Natural killer cell (primary cell): ENCODE measurements around the gene ST6GAL2. TPM values are rescaled to one million over a fixed set of nuclear protein-coding genes. Genes with fewer than 3 reads are reported as not detected.

Experiments used
- ATAC-seq, 3 donors: fragments of 150-1000 bp in 2 of 3; fragments of 200-7000 bp in 1 of 3; cut with Tn5 transposase; 1 replicate in 1 of 3; 2 replicates in 2 of 3; pipeline ENCODE4 v1.10.0; 2021; ENCODE audit warnings: mild to moderate bottlenecking in 2 of 3, moderate library complexity in 2 of 3
- DNase-seq, 2 donors: peaks; one replicate each; pipeline versions ENCODE4 v3.0.0 to v3.0.0-alpha.2; 2013 to 2021; ENCODE audit warnings: mixed read lengths in 1 of 2
- H3K27ac ChIP-seq: one replicate; pipeline ENCODE4 v1.5.1; 2013; ENCODE audit warnings: mild to moderate bottlenecking, low read length
- H3K27me3 ChIP-seq: one replicate; pipeline ENCODE4 v1.6.1; 2013; ENCODE audit warnings: low read length; ENCODE audit not compliant: control insufficient read depth, insufficient read depth
- H3K36me3 ChIP-seq: one replicate; pipeline ENCODE4 v1.6.1; 2013; ENCODE audit warnings: low read length; ENCODE audit not compliant: control insufficient read depth, insufficient read depth
- H3K4me1 ChIP-seq: one replicate; pipeline ENCODE4 v1.6.1; 2013; ENCODE audit warnings: low read length; ENCODE audit not compliant: control insufficient read depth, insufficient read depth
- H3K4me3 ChIP-seq: one replicate; pipeline ENCODE4 v1.5.1; 2013; ENCODE audit warnings: low read length
- H3K9me3 ChIP-seq: one replicate; pipeline ENCODE4 v1.6.1; 2013; ENCODE audit warnings: low read length; ENCODE audit not compliant: control insufficient read depth, insufficient read depth
- H3K27ac Mint-ChIP-seq, 2 donors: one replicate each; pipeline ENCODE4 v1.8.0; 2022; ENCODE audit warnings: mild to moderate bottlenecking in 2 of 2, mixed read lengths in 2 of 2, moderate library complexity in 1 of 2
- H3K27me3 Mint-ChIP-seq, 2 donors: one replicate each; pipeline ENCODE4 v1.8.0; 2022; ENCODE audit warnings: low read depth in 2 of 2, mixed read lengths in 2 of 2
- H3K36me3 Mint-ChIP-seq: one replicate; pipeline ENCODE4 v1.8.0; 2022; ENCODE audit warnings: mixed read lengths
- H3K4me1 Mint-ChIP-seq, 2 donors: one replicate each; pipeline ENCODE4 v1.8.0; 2022; ENCODE audit warnings: mixed read lengths in 2 of 2
- H3K4me3 Mint-ChIP-seq: one replicate; pipeline ENCODE4 v1.8.0; 2022; ENCODE audit warnings: mild to moderate bottlenecking, moderate library complexity, mixed read lengths
- H3K9me3 Mint-ChIP-seq, 2 donors: one replicate each; pipeline ENCODE4 v1.8.0; 2022; ENCODE audit warnings: mixed read lengths in 2 of 2
- CTCF ChIP-seq: fragments of 200-600 bp; IDR thresholded peaks from one replicate; pipeline ENCODE4 v1.8.0; 2022; ENCODE audit warnings: antibody characterized with exemption
- WGBS: methylation state at CpG from one replicate; pipeline ENCODE4 v1.1.7; 2013; ENCODE audit warnings: missing lambda C conversion rate; ENCODE audit not compliant: insufficient coverage; 5-methylcytosine and 5-hydroxymethylcytosine counted together
- intact Hi-C: fragments of 100-400 bp; cut with micrococcal nuclease; formaldehyde crosslinking; loops from one replicate; pipeline ENCODE4 v1.14.2; 2022
- total RNA-seq, 4 donors: library from RNA; stranded (reverse); fragments of 120-200 nt in 1 of 4; gene quantifications; one replicate each; pipeline versions ENCODE4 v1.2.3 to v1.2.4, GENCODE V29; 2013 to 2022

The ST6GAL2 gene
- not detected for total RNA-seq
- 0.34 TPM for total RNA-seq (2013)

GRCh38 chr2:106885971-106886915 lies at the start of gene ST6GAL2:
TSS of gene ST6GAL2 (minus strand) at chr2:106886167. CDS start at chr2:106843977, 42,190 bp downstream.
- Mint-ChIP-seq H3K9me3 (no peaks in the 10 kb centered on the region), H3K36me3 (no peaks in the 10 kb centered on the region), H3K27ac (no peak within 1 kb of the TSS), H3K27me3 (peaks cover 18 to 32% of the 10 kb centered on the region in 2 donors), H3K4me1 (peaks cover 14 to 16% of the 10 kb centered on the region in 2 donors), H3K4me3 (no peak within 1 kb of the TSS)
- DNase-seq, result no peak
- H3K27me3 ChIP-seq, result peaks cover 5% of the 10 kb centered on the region
- no peaks in the 10 kb centered on the region for H3K36me3 ChIP-seq
- peaks cover 6% of the 10 kb centered on the region for H3K4me1 ChIP-seq
- 2% methylated on average over 118 of the region's 118 CpGs for WGBS
- ATAC-seq, result no peak
- H3K9me3 ChIP-seq, result no peaks in the 10 kb centered on the region
- H3K27ac ChIP-seq, result no peak within 1 kb of the TSS
- H3K4me3 ChIP-seq, result no peak within 1 kb of the TSS
- TF ChIP-seq CTCF, result no peak
- intact Hi-C loops, result no loop called here

- no peak for TF ChIP-seq CTCF
- peaks cover 7 to 14% of the 10 kb centered on the region in 2 donors for H3K9me3 Mint-ChIP-seq
- no peaks in the 10 kb centered on the region for H3K9me3 ChIP-seq
- H3K4me1 ChIP-seq, result no peaks in the 10 kb centered on the region
- no peaks in the 10 kb centered on the region for H3K27me3 Mint-ChIP-seq
- no peaks in the 10 kb centered on the region for H3K36me3 ChIP-seq
- DNase-seq, result no peak
- intact Hi-C loops, result no loop called here
- no peak overlapping the region for H3K4me3 ChIP-seq
- H3K27ac ChIP-seq, result no peak overlapping the region
- no peaks in the 10 kb centered on the region for H3K27me3 ChIP-seq
- H3K27ac Mint-ChIP-seq, result no peak overlapping the region
- no peaks in the 10 kb centered on the region for H3K36me3 Mint-ChIP-seq
- WGBS, result 59% methylated on average over 2 of the region's 3 CpGs
- H3K4me3 Mint-ChIP-seq, result no peak overlapping the region
- ATAC-seq, result no peak
- no peaks in the 10 kb centered on the region for H3K4me1 Mint-ChIP-seq
Measured at GRCh38 chr2:106932644-106933043, 46.7 kb upstream of the ST6GAL2 start.

GRCh38 chr2:106931717-106932335 lies 45.9 kb upstream of the ST6GAL2 start:
- Histone ChIP-seq H3K9me3 (no peaks in the 10 kb centered on the region), H3K36me3 (no peaks in the 10 kb centered on the region), H3K4me3 (no peak overlapping the region), H3K4me1 (no peaks in the 10 kb centered on the region), H3K27ac (no peak overlapping the region), H3K27me3 (no peaks in the 10 kb centered on the region)
- no peak overlapping the region for H3K4me3 Mint-ChIP-seq
- H3K36me3 Mint-ChIP-seq, result no peaks in the 10 kb centered on the region
- intact Hi-C loops, result no loop called here
- no peak for TF ChIP-seq CTCF
- H3K9me3 Mint-ChIP-seq, result peaks cover 5 to 14% of the 10 kb centered on the region in 2 donors
- no peak for DNase-seq
- ATAC-seq, result no peak
- 91% methylated on average over 4 of the region's 5 CpGs for WGBS
- no peak overlapping the region for H3K27ac Mint-ChIP-seq
- H3K4me1 Mint-ChIP-seq, result no peaks in the 10 kb centered on the region
- no peaks in the 10 kb centered on the region for H3K27me3 Mint-ChIP-seq
